K562 (cell line): ENCODE data around the gene ERC2. TPM values are rescaled to one million over a fixed set of nuclear protein-coding genes. Genes with fewer than 3 reads are reported as not detected.

Experiments
- ATAC-seq: fragments of 200-7000 bp; cut with Tn5 transposase; 3 replicates; pipeline ENCODE4 v1.9.1; 2020; ENCODE audit warnings: moderate library complexity
- BruUV-seq: library from RNA; stranded (reverse); fragments of 400-500 nt; replicated peaks from 2 replicates; lab custom pipeline; 2021; lab: Mats Ljungman, UMichigan
- CTCF ChIA-PET: fragments of 300-600 bp; formaldehyde crosslinking; extraction: SDS; loops from one replicate; lab custom pipeline; 2021; ENCODE audit warnings: low intra/inter-chr PET ratio; lab: Yijun Ruan, JAX
- POLR2A ChIA-PET: fragments of 300-600, 350-650 bp; sonication (Branson Sonifier 250); formaldehyde crosslinking; extraction: SDS; loops from one replicate; lab custom pipeline; 2021; ENCODE audit warnings: antibody characterized with exemption, inconsistent platforms; lab: Yijun Ruan, JAX
- DNase-seq, 4 experiments: peaks; one replicate each; pipeline versions ENCODE4 v3.0.0 to v3.0.0-alpha.2; 2011 to 2018; ENCODE audit warnings: low spot score in 3 of 4, mixed read lengths in 3 of 4; ENCODE audit errors: extremely low read depth in 1 of 4
- FAIRE-seq: peaks from 2 replicates; lab custom pipeline; 2011; peaks lifted over from hg19 to GRCh38; lab: Jason Lieb, UNC
- H2AFZ ChIP-seq: 2 replicates; pipeline ENCODE4 v1.6.0; 2011; ENCODE audit warnings: low read depth, low read length, control low read depth, inconsistent platforms
- H3K27ac ChIP-seq: fragments of 200-600 bp; 3 replicates; pipeline ENCODE4 v1.8.0; 2011; ENCODE audit warnings: low read depth, mild to moderate bottlenecking, control low read depth, inconsistent platforms, low read length, moderate library complexity, mixed read lengths; ENCODE audit errors: extremely low read depth
- H3K27me3 ChIP-seq, 2 experiments: fragments of 300-600 bp in 1 of 2; 2 replicates in 1 of 2; 3 replicates in 1 of 2; pipeline versions ENCODE4 v1.6.0 to v1.8.0; 2011; ENCODE audit warnings: inconsistent platforms in 2 of 2, low read length in 2 of 2, mild to moderate bottlenecking in 1 of 2, mixed read lengths in 1 of 2, moderate library complexity in 1 of 2; ENCODE audit not compliant: control insufficient read depth in 2 of 2, insufficient read depth in 2 of 2
- H3K36me3 ChIP-seq: fragments of 300-600 bp; 3 replicates; pipeline ENCODE4 v1.8.0; 2011; ENCODE audit warnings: mild to moderate bottlenecking, low read length, inconsistent platforms; ENCODE audit not compliant: control insufficient read depth, insufficient read depth
- H3K4me1 ChIP-seq, 2 experiments: fragments of 200-600 bp in 1 of 2; replicated peaks in 1 of 2; 2 replicates in 1 of 2; 3 replicates in 1 of 2; pipeline versions ENCODE4 v1.5.1 to v1.8.0; 2011; ENCODE audit warnings: inconsistent platforms in 2 of 2, low read length in 2 of 2, mild to moderate bottlenecking in 1 of 2, mixed read lengths in 1 of 2, moderate library complexity in 1 of 2; ENCODE audit not compliant: control insufficient read depth in 2 of 2, insufficient read depth in 2 of 2
- H3K4me2 ChIP-seq: 2 replicates; pipeline ENCODE4 v1.6.1; 2011; ENCODE audit warnings: low read length, control low read depth, inconsistent platforms, mixed read lengths; ENCODE audit not compliant: insufficient read depth
- H3K4me3 ChIP-seq: fragments of 200-600 bp; sonication (generic), shearing (Covaris generic); 2 replicates; pipeline ENCODE4 v1.5.1; 2016; ENCODE audit warnings: control low read depth, inconsistent platforms
- H3K79me2 ChIP-seq: fragments of 200-600 bp; 3 replicates; pipeline ENCODE4 v1.8.0; 2011; ENCODE audit warnings: low read length, inconsistent platforms; ENCODE audit not compliant: control insufficient read depth, insufficient read depth
- H3K9ac ChIP-seq, 2 experiments: 2 replicates each; pipeline versions ENCODE4 v1.6.0 to v1.6.1; 2011; ENCODE audit warnings: low read depth in 2 of 2, low read length in 2 of 2, control low read depth in 1 of 2, inconsistent platforms in 1 of 2, mild to moderate bottlenecking in 1 of 2, mixed read lengths in 1 of 2; ENCODE audit not compliant: insufficient read depth in 1 of 2
- H3K9me1 ChIP-seq: one replicate; pipeline ENCODE4 v1.6.0; 2011; ENCODE audit warnings: inconsistent platforms, mild to moderate bottlenecking, low read length, moderate library complexity; ENCODE audit not compliant: control insufficient read depth, insufficient read depth
- H3K9me3 ChIP-seq: replicated peaks from 2 replicates; pipeline ENCODE4 v1.5.1; 2011; ENCODE audit warnings: low read depth, low read length, inconsistent platforms; ENCODE audit not compliant: control insufficient read depth, insufficient read depth
- H4K20me1 ChIP-seq: replicated peaks from 2 replicates; pipeline ENCODE4 v1.6.1; 2011; ENCODE audit warnings: low read length, inconsistent platforms, mixed read lengths; ENCODE audit not compliant: control insufficient read depth, insufficient read depth
- CHCHD3 ChIP-seq: fragments of 250-450 bp; sonication (Bioruptor Pico); IDR thresholded peaks from 2 replicates; pipeline ENCODE4 v2.1.2; 2022; ENCODE audit warnings: mild to moderate bottlenecking
- EWSR1 ChIP-seq: fragments of 450-650 bp; IDR thresholded peaks from 2 replicates; pipeline ENCODE4 v1.6.1; 2018; ENCODE audit warnings: borderline replicate concordance, mild to moderate bottlenecking, low read depth, moderate library complexity; ENCODE audit not compliant: partially characterized antibody
- HDAC1 ChIP-seq, 2 experiments: fragments of 450-650 bp; IDR thresholded peaks; 2 replicates each; pipeline ENCODE4 v1.6.1; 2016 to 2017; ENCODE audit warnings: inconsistent platforms in 1 of 2, mild to moderate bottlenecking in 1 of 2, moderate library complexity in 1 of 2
- KDM1A ChIP-seq, 2 experiments: fragments of 450-650 bp; IDR thresholded peaks; 2 replicates each; pipeline ENCODE4 v1.6.1; 2016; ENCODE audit warnings: mild to moderate bottlenecking in 2 of 2
- MAZ ChIP-seq, 2 experiments: fragments of 450-650 bp in 1 of 2; sonication (generic) in 1 of 2; formaldehyde crosslinking; IDR thresholded peaks in 1 of 2; conservative IDR thresholded peaks in 1 of 2; 2 replicates each; pipeline versions ENCODE4 v1.4.0 to v1.5.0; 2020; ENCODE audit warnings: mild to moderate bottlenecking in 1 of 2, missing genetic modification reagents in 1 of 2
- MED1 ChIP-seq: sonication (generic); formaldehyde crosslinking; IDR thresholded peaks from 2 replicates; pipeline ENCODE4 v1.8.1; 2023; ENCODE audit warnings: missing genetic modification reagents, borderline replicate concordance
- PHF8 ChIP-seq: fragments of 200-600 bp; sonication (generic); IDR thresholded peaks from 2 replicates; pipeline ENCODE4 v1.6.1; 2012; ENCODE audit warnings: mixed run types, mild to moderate bottlenecking, inconsistent platforms, low read length, moderate library complexity, borderline replicate concordance
- SETDB1 ChIP-seq: IDR thresholded peaks from one replicate; pipeline ENCODE4 v1.6.1; 2012; ENCODE audit warnings: low read length, control low read depth, inconsistent platforms
- SIN3A ChIP-seq, 2 experiments: fragments of 150-350 bp in 1 of 2; IDR thresholded peaks; 2 replicates each; pipeline ENCODE4 v1.6.1; 2011 to 2016; ENCODE audit warnings: borderline replicate concordance in 2 of 2, low read depth in 2 of 2, low read length in 2 of 2, mild to moderate bottlenecking in 2 of 2, moderate library complexity in 2 of 2; ENCODE audit not compliant: control insufficient read depth in 1 of 2
- SNIP1 ChIP-seq: fragments of 450-650 bp; IDR thresholded peaks from 2 replicates; pipeline ENCODE4 v1.7.1; 2017; ENCODE audit warnings: low read depth, mild to moderate bottlenecking
- TRIM28 ChIP-seq: fragments of 450-650 bp; IDR thresholded peaks from 2 replicates; pipeline ENCODE4 v1.6.1; 2017
- WHSC1 ChIP-seq: IDR thresholded peaks from one replicate; pipeline ENCODE4 v1.6.1; 2012; ENCODE audit warnings: low read length, control low read depth, inconsistent platforms
- ZFP1 ChIP-seq: fragments of 450-650 bp; formaldehyde crosslinking; IDR thresholded peaks from 2 replicates; pipeline ENCODE4 v1.4.0; 2020; ENCODE audit warnings: mild to moderate bottlenecking, mixed read lengths
- ZKSCAN3 ChIP-seq: fragments of 250-450 bp; sonication (Bioruptor Pico); IDR thresholded peaks from 2 replicates; pipeline ENCODE4 v1.4.0; 2020
- ZNF274 ChIP-seq: IDR thresholded peaks from 2 replicates; pipeline ENCODE4 v1.6.1; 2011; ENCODE audit warnings: low read depth, mild to moderate bottlenecking, low read length, moderate library complexity, borderline replicate concordance
- ZNF311 ChIP-seq: fragments of 250-450 bp; sonication (Bioruptor Pico); IDR thresholded peaks from 2 replicates; pipeline ENCODE4 v1.4.0; 2020; ENCODE audit warnings: mild to moderate bottlenecking, moderate library complexity
- ZNF444 ChIP-seq: fragments of 250-450 bp; sonication (Bioruptor Pico); IDR thresholded peaks from 2 replicates; pipeline ENCODE4 v1.4.0; 2020; ENCODE audit warnings: mild to moderate bottlenecking, moderate library complexity
- WGBS: fragments of 100-300 bp; shearing (Covaris generic); methylation state at CpG from one replicate; pipeline ENCODE4 v1.1.6; 2016; ENCODE audit warnings: low coverage, mixed read lengths; ENCODE audit not compliant: insufficient coverage; ENCODE audit errors: missing lambda C conversion rate; 5-methylcytosine and 5-hydroxymethylcytosine counted together
- in situ Hi-C: fragments of 300-500 bp; cut with MboI; formaldehyde crosslinking; loops from 4 replicates; pipeline ENCODE4 v1.15.0; 2018; ENCODE audit warnings: inconsistent platforms, mixed read lengths
- intact Hi-C: fragments of 100-400 bp; cut with micrococcal nuclease; formaldehyde crosslinking; loops from 2 replicates; pipeline ENCODE4 v1.14.2; 2022
- polyA plus RNA-seq, 8 experiments: library from polyadenylated mRNA; depleted of rRNA in 4 of 8; stranded (reverse) in 5 of 8; unstranded in 3 of 8; fragments of >200 nt; fragmentation: Nextera tagmentation in 2 of 8; fragmentation: Illumina TruSeq in 1 of 8; extraction: Ambion mirVana in 2 of 8; extraction: Trizol in 1 of 8; gene quantifications; 2 replicates each; pipeline versions ENCODE4 v1.2.1 to v1.2.3, GENCODE V29; 2011 to 2014; ENCODE audit warnings: inconsistent platforms in 1 of 8, missing spikeins in 1 of 8
- total RNA-seq, 7 experiments: library from RNA; depleted of rRNA in 6 of 7; stranded (reverse); fragments of >200 nt in 6 of 7; fragmentation: Illumina TruSeq in 2 of 7; extraction: Trizol in 2 of 7; gene quantifications; 2 replicates each; pipeline versions ENCODE4 v1.2.1 to v1.2.3, GENCODE V29; 2011 to 2021; ENCODE audit warnings: low replicate concordance in 1 of 7
- TF ChIP-seq, protein P1 (sequence below): sonication (generic); formaldehyde crosslinking; IDR thresholded peaks from 2 replicates; pipeline ENCODE4 v1.8.0; 2022; ENCODE audit warnings: mild to moderate bottlenecking, missing genetic modification reagents
- TF ChIP-seq, protein P2 (sequence below): fragments of 250-450 bp; sonication (Bioruptor Pico); IDR thresholded peaks from 2 replicates; pipeline ENCODE4 v1.5.0; 2021

The ERC2 gene
- total and polyA plus RNA-seq, 9 of the 15 experiments (the other 6 are each of a cell fraction or from before 2014, with no cell fraction given), result 0.04 to 0.18 (median 0.07) TPM; not detected in 2

DNA sequence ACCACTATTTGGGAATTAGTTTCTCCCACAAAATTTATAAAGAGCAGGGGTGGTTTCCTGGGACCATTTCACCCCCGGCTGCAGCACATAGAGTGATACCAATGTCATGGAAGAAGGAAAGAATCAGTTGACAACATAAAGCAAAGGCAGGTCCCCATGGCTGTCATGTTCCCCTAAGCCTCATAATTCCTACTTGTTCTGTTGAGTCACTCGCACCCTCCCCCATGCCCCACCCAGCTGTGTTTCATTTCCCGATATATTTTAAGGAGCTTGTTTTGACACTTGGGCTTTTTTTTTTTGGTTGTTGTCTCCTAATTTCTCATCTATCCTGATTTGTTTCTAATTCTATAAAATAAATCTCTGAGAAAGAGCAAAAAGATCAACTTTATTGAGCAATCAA, 24.9 kb downstream of the ERC2 start:
- no peak overlapping the region for H2AFZ ChIP-seq
- no peaks in the 10 kb centered on the region for H3K79me2 ChIP-seq
- FAIRE-seq, result no peak
- no peak overlapping the region for H3K27ac ChIP-seq
- no peak for ATAC-seq
- no peaks in the 10 kb centered on the region for H3K9me3 ChIP-seq
- no peak overlapping the region for H3K9ac ChIP-seq
- no peak overlapping the region for H3K4me2 ChIP-seq
- WGBS, result 0% methylated on average over 3 of the region's 3 CpGs
- no peaks in the 10 kb centered on the region for H4K20me1 ChIP-seq
- TF ChIP-seq CHCHD3 (CRISPR knock-in tag) (no peak), MAZ (CRISPR knock-in tag; conservative IDR thresholded peaks at IDR 0.05 in 1 of 2, IDR thresholded peaks at IDR 0.05 in 1 of 2) (no peak), EWSR1 (no peak), SETDB1 (no peak), HDAC1 (IDR thresholded peaks at IDR 0.05) (no peak)
- in situ Hi-C loops, result no loop called here
- H3K9me1 ChIP-seq, result no peaks in the 10 kb centered on the region
- H3K4me3 ChIP-seq, result no peak overlapping the region
- CTCF ChIA-PET, result no interaction called here
- DNase-seq, result peak in 2 of 4 experiments; percentile 7
- POLR2A ChIA-PET, result no interaction called here
- intact Hi-C loops, result no loop called here
- no peaks in the 10 kb centered on the region for H3K36me3 ChIP-seq
- H3K4me1 ChIP-seq, result no peaks in the 10 kb centered on the region
- no peaks in the 10 kb centered on the region for H3K27me3 ChIP-seq
- BruUV-seq, result no TSS peak

DNA sequence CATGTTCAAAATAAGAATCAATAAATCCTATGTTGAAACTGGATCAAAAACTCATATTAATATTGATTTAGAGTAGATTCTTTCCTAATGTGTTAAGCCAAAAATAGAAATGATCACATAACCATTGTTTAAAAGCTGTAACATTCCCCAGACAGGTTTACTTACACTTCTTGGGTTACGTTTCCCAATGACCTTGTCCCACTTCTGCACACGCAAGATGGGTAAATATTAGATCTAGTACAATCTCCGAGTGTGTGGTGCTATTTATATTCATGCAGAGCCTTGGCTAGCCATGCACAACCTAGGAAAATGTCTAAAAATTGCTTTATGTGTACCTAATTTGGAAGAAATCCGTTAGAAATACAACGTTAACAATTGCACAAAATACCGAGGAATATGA, 39.6 kb downstream of the ERC2 start:
- H2AFZ ChIP-seq, result no peak overlapping the region
- H3K9ac ChIP-seq, result no peak overlapping the region
- no peaks in the 10 kb centered on the region for H3K36me3 ChIP-seq
- CTCF ChIA-PET, result no interaction called here
- H3K9me3 ChIP-seq, result no peaks in the 10 kb centered on the region
- intact Hi-C loops, result no loop called here
- no peak for DNase-seq
- no peaks in the 10 kb centered on the region for H3K27me3 ChIP-seq
- no TSS peak for BruUV-seq
- no peak overlapping the region for H3K4me2 ChIP-seq
- no peaks in the 10 kb centered on the region for H4K20me1 ChIP-seq
- WGBS, result 0% methylated on average over 6 of the region's 6 CpGs
- H3K4me3 ChIP-seq, result no peak overlapping the region
- H3K27ac ChIP-seq, result no peak overlapping the region
- no peaks in the 10 kb centered on the region for H3K9me1 ChIP-seq
- H3K4me1 ChIP-seq, result no peaks in the 10 kb centered on the region
- POLR2A ChIA-PET, result no interaction called here
- no peaks in the 10 kb centered on the region for H3K79me2 ChIP-seq
- in situ Hi-C loops, result no loop called here
- FAIRE-seq, result no peak
- no peak for ATAC-seq
- TF ChIP-seq, protein P1, sequence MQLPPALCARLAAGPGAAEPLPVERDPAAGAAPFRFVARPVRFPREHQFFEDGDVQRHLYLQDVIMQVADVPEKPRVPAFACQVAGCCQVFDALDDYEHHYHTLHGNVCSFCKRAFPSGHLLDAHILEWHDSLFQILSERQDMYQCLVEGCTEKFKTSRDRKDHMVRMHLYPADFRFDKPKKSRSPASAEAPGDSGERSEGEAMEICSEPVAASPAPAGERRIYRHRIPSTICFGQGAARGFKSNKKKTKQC, result no peak
- TF ChIP-seq TRIM28, result no peak
- no peak for TF ChIP-seq ZNF274
- no peak for TF ChIP-seq SIN3A (IDR thresholded peaks at IDR 0.05; ENCODE audit: borderline replicate concordance in 2 of 2, control insufficient read depth in 1 of 2, low read depth in 2 of 2, low read length in 2 of 2)
- no peak for TF ChIP-seq ZKSCAN3 (CRISPR knock-in tag)
- no peak for TF ChIP-seq SNIP1
- TF ChIP-seq ZNF311, result no peak
- TF ChIP-seq MED1 (CRISPR knock-in tag), result no peak
- TF ChIP-seq ZNF444, result no peak
- no peak for TF ChIP-seq KDM1A (IDR thresholded peaks at IDR 0.05)
- TF ChIP-seq WHSC1, result no peak
- TF ChIP-seq, protein P2, sequence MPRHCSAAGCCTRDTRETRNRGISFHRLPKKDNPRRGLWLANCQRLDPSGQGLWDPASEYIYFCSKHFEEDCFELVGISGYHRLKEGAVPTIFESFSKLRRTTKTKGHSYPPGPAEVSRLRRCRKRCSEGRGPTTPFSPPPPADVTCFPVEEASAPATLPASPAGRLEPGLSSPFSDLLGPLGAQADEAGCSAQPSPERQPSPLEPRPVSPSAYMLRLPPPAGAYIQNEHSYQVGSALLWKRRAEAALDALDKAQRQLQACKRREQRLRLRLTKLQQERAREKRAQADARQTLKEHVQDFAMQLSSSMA (CRISPR knock-in tag), result no peak
- no peak for TF ChIP-seq ZFP1
- TF ChIP-seq PHF8, result no peak
